ENCODE data around the gene FMO2.

DNA sequence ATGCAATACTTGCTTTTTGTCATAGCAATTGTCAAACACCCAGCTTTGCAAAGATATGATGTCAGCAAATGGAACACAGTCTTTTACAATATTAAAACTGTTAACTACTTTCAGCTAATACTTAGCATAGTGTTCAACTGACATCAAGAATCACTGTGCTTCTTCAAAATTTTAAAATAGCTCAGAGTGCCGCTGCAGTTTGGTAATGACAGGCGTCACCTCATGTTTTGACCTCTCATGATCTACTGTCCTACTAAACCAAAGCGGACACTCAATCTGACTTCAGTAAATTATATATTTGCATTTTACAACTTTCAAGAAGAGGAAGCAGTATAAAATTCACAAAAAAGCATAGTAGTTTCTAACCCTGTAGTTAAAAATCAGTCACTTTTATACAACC, 65.2 kb downstream of the FMO2 start:
- TF ChIP-seq EZH2 (IDR thresholded peaks at IDR 0.05; ENCODE audit: borderline replicate concordance, control insufficient read depth, low read depth, low read length) = no peak
- TF ChIP-seq MTA2 (IDR thresholded peaks at IDR 0.05; ENCODE audit: low read depth) = no peak
- TF ChIP-seq ZNF592 (IDR thresholded peaks at IDR 0.05) = no peak
- TF ChIP-seq PAX8 (IDR thresholded peaks at IDR 0.05) = no peak
- no peak for TF ChIP-seq CTCF (IDR thresholded peaks at IDR 0.05 in 2 of 3, conservative IDR thresholded peaks at IDR 0.05 in 1 of 3; ENCODE audit: control insufficient read depth in 2 of 3, extremely low read depth in 1 of 3, insufficient read depth in 1 of 3, low read depth in 3 of 3, low read length in 3 of 3)
- TF ChIP-seq NFIC (IDR thresholded peaks at IDR 0.05; ENCODE audit: low read depth, low read length) = no peak
- TF ChIP-seq POLR2AphosphoS2 (IDR thresholded peaks at IDR 0.05; ENCODE audit: low read depth, low read length) = no peak
- TF ChIP-seq ATF3 (IDR thresholded peaks at IDR 0.05; ENCODE audit: borderline replicate concordance, extremely low read depth, low read depth, low read length) = no peak
- TF ChIP-seq HSF1 (IDR thresholded peaks at IDR 0.05; ENCODE audit: low read depth, low read length) = no peak
- TF ChIP-seq BRCA1 (IDR thresholded peaks at IDR 0.05; ENCODE audit: low read depth, low read length) = no peak
- TF ChIP-seq EP300 (IDR thresholded peaks at IDR 0.05; ENCODE audit: borderline replicate concordance in 1 of 2, control insufficient read depth in 1 of 2, low read depth in 2 of 2, low read length in 2 of 2) = no peak

All from GM12878 (cell line).